ENCODE results near the gene WDR12. TPM values are rescaled to one million over a fixed set of nuclear protein-coding genes. Genes with fewer than 3 reads are reported as not detected.

Gene WDR12
- total and polyA plus RNA-seq, 2 of the 4 experiments (the other 2 are of a cell fraction): 8.6 to 17.0 TPM

DNA sequence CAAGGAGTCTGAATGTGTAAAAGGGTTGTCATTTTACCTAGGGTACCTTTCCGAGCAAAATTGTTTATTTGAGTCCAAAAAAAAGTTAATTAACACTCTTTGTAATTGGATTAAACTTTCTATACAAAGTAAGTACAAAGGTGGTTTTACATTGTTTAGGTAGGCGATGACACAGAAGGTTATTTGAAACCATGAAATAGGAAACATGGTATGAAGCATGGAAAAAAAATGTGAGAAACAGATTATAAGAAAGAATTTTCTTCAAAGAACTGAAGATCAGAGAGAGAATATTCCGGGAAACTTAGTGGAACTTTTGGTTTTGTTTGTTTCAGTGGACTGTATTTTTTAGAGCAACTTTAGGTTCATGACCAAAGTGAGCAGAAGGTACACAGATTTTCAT is 33.3 kb upstream of the WDR12 start:
- Histone ChIP-seq H3K9me3 (ENCODE audit: control insufficient read depth, insufficient read depth, low read length) (peaks cover 3% of the 10 kb centered on the region; the same call in 1 of the 2 replicates), H3K18ac (ENCODE audit: low read depth, low read length) (peak overlapping the region; percentile 41; the same call in 1 of the 2 replicates), H3K9ac (ENCODE audit: low read depth, low read length) (no peak overlapping the region), H3K27ac (ENCODE audit: insufficient read depth, low read length) (no peak overlapping the region), H2AK5ac (ENCODE audit: low read depth, low read length) (no peak overlapping the region), H3K4me3 (ENCODE audit: insufficient read depth, low read depth, low read length) (no peak overlapping the region), H2BK15ac (ENCODE audit: low read depth, low read length) (peak overlapping the region; percentile 79; the same call in 1 of the 3 replicates), H3K4me1 (ENCODE audit: control insufficient read depth, insufficient read depth, low read length) (no peaks in the 10 kb centered on the region; the same call in 1 of the 2 replicates), H3K4me2 (ENCODE audit: low read depth, low read length) (peak overlapping the region; percentile 26; the same call in 1 of the 2 replicates), H3K79me1 (ENCODE audit: low read depth in 1 of 2, low read length in 2 of 2) (no peaks in the 10 kb centered on the region), H3K27me3 (ENCODE audit: control insufficient read depth, insufficient read depth, low read length) (no peaks in the 10 kb centered on the region), H3K14ac (replicated peaks; ENCODE audit: low read depth, low read length) (no peak overlapping the region), H2AK9ac (replicated peaks; ENCODE audit: low read depth, low read length, poor library complexity) (no peak overlapping the region), H3K56ac (ENCODE audit: extremely low read depth, insufficient read depth, low read length) (no peak overlapping the region), H3K4ac (ENCODE audit: low read depth, low read length) (no peak overlapping the region), H3K9me1 (ENCODE audit: insufficient read depth, low read length) (no peaks in the 10 kb centered on the region), H2AFZ (replicated peaks; ENCODE audit: low read length, poor library complexity) (no peak overlapping the region), H3K23ac (ENCODE audit: low read depth, low read length) (no peak overlapping the region), H2BK5ac (ENCODE audit: low read depth, low read length, poor library complexity, severe bottlenecking) (peak overlapping the region; percentile 96), H2BK20ac (ENCODE audit: low read depth, low read length) (no peak overlapping the region), H4K5ac (ENCODE audit: low read depth, low read length) (no peak overlapping the region; the same call in 1 of the 2 replicates), H3K36me3 (ENCODE audit: control insufficient read depth, insufficient read depth, low read length) (no peaks in the 10 kb centered on the region), H4K8ac (ENCODE audit: low read depth in 2 of 2, low read length in 2 of 2) (peak overlapping the region; percentile 32 to 52; a peak in 1 of 4 replicates), H4K91ac (ENCODE audit: insufficient read depth, low read depth, low read length) (no peak overlapping the region), H2BK120ac (ENCODE audit: low read depth, low read length) (peak overlapping the region; percentile 45; the same call in 1 of the 2 replicates), H4K20me1 (ENCODE audit: insufficient read depth, low read length) (no peaks in the 10 kb centered on the region)
- no peak for ATAC-seq (ENCODE audit: low read depth)
- ChIA-PET CTCF (no interaction called here), POLR2A (ENCODE audit: unreplicated experiment) (no interaction called here)
- BruUV-seq (replicated peaks): no TSS peak
- in situ Hi-C loops (cut with MboI; ENCODE audit: low sequenced_read_pairs) (no loop called here), dilution Hi-C loops (cut with HindIII; ENCODE audit: low sequenced_read_pairs, unreplicated experiment) (no loop called here), intact Hi-C loops (cut with micrococcal nuclease) (no loop called here)
- DNase-seq: peak; percentile 71
- TF ChIP-seq ELK1 (IDR thresholded peaks at IDR 0.05; ENCODE audit: borderline replicate concordance, low read depth, low read length): no peak
- no peak for TF ChIP-seq FOS (IDR thresholded peaks at IDR 0.05; ENCODE audit: low read depth, low read length)
- no peak for TF ChIP-seq CHD1 (IDR thresholded peaks at IDR 0.05; ENCODE audit: low read depth, low read length)
- TF ChIP-seq RAD21 (IDR thresholded peaks at IDR 0.05; ENCODE audit: low read length): no peak
- no peak for TF ChIP-seq RFX5 (IDR thresholded peaks at IDR 0.05; ENCODE audit: low read depth, low read length)
- TF ChIP-seq MAFK (IDR thresholded peaks at IDR 0.05; ENCODE audit: low read depth, low read length): no peak
- no peak for TF ChIP-seq NFE2L2 (IDR thresholded peaks at IDR 0.05; ENCODE audit: low read depth, low read length)
- TF ChIP-seq MXI1 (IDR thresholded peaks at IDR 0.05; ENCODE audit: borderline replicate concordance, low read depth, low read length): no peak
- TF ChIP-seq RCOR1 (IDR thresholded peaks at IDR 0.05; ENCODE audit: insufficient replicate concordance, low read length): no peak
- no peak for TF ChIP-seq SMC3 (IDR thresholded peaks at IDR 0.05; ENCODE audit: low read depth, low read length)
- TF ChIP-seq, protein P1, sequence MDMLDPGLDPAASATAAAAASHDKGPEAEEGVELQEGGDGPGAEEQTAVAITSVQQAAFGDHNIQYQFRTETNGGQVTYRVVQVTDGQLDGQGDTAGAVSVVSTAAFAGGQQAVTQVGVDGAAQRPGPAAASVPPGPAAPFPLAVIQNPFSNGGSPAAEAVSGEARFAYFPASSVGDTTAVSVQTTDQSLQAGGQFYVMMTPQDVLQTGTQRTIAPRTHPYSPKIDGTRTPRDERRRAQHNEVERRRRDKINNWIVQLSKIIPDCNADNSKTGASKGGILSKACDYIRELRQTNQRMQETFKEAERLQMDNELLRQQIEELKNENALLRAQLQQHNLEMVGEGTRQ (IDR thresholded peaks at IDR 0.05; ENCODE audit: low read depth, low read length): no peak
- no peak for TF ChIP-seq BHLHE40 (IDR thresholded peaks at IDR 0.05; ENCODE audit: low read depth, low read length)
- no peak for TF ChIP-seq POLR2A (IDR thresholded peaks at IDR 0.05; ENCODE audit: low read depth, low read length)
- TF ChIP-seq MAZ (IDR thresholded peaks at IDR 0.05; ENCODE audit: borderline replicate concordance, low read depth, low read length): no peak
- no peak for TF ChIP-seq CEBPB (IDR thresholded peaks at IDR 0.05; ENCODE audit: low read depth, low read length)
- no peak for TF ChIP-seq CTCF (conservative IDR thresholded peaks at IDR 0.05; ENCODE audit: low read depth, low read length)
- no CpG with 5 or more reads among the region's 3 CpGs for WGBS, 2 experiments (ENCODE audit: extremely low coverage in 2 of 2, insufficient read length in 1 of 2)
